Stimulated activated CD4-positive, alpha-beta T cell treated with anti-CD3 and anti-CD28 coated beads, TNF-alpha, amount 100 ng/mL, for 4 hours (primary cell): ENCODE data around the gene KLK1.
"Not testable (repeated sequence)": the region's sequence is repeated elsewhere in the genome, so short reads cannot be mapped to it uniquely, and the experiment has no call there.

Experiments
- DNase-seq, 3 experiments: peaks; one replicate each; pipeline ENCODE4 v3.0.0-alpha.2; 2020; ENCODE audit warnings: low read depth in 3 of 3

KLK1 gene

GRCh38 chr19:50817941-50818858 lies 5.4 kb downstream of the KLK1 start:
- DNase-seq, result no peak

GRCh38 chr19:50815439-50815838 lies 8.1 kb downstream of the KLK1 start:
- no peak for DNase-seq

- DNase-seq, result no peak
Observed at GRCh38 chr19:50814883-50815282, 8.7 kb downstream of the KLK1 start.

GRCh38 chr19:50812474-50812873 lies 11.1 kb downstream of the KLK1 start:
- DNase-seq, result no peak

GRCh38 chr19:50811622-50812238 lies 11.9 kb downstream of the KLK1 start:
- DNase-seq, result not testable (repeated sequence)

GRCh38 chr19:50808856-50809255 lies 14.7 kb downstream of the KLK1 start:
- no peak for DNase-seq

GRCh38 chr19:50804420-50805272 lies 18.9 kb downstream of the KLK1 start:
- peak; percentile 96 to 98 (median 96) for DNase-seq

- DNase-seq, result peak in 1 of 3 experiments; percentile 24
Observed at GRCh38 chr19:50803633-50804419, 19.8 kb downstream of the KLK1 start.

- DNase-seq, result no peak
Observed at GRCh38 chr19:50801107-50801506, 22.5 kb downstream of the KLK1 start.

- no peak for DNase-seq
Observed at GRCh38 chr19:50799547-50799851, 24.1 kb downstream of the KLK1 start.

GRCh38 chr19:50798659-50799546 lies 24.7 kb downstream of the KLK1 start:
- no peak for DNase-seq

GRCh38 chr19:50797781-50798658 lies 25.6 kb downstream of the KLK1 start:
- DNase-seq, result no peak

- no peak for DNase-seq
Observed at GRCh38 chr19:50797429-50797780, 26.2 kb downstream of the KLK1 start.

- no peak for DNase-seq
Observed at GRCh38 chr19:50796634-50797428, 26.8 kb downstream of the KLK1 start.

GRCh38 chr19:50796128-50796633 lies 27.4 kb downstream of the KLK1 start:
- DNase-seq, result no peak

- no peak for DNase-seq
Observed at GRCh38 chr19:50795664-50796073, 27.9 kb downstream of the KLK1 start.

GRCh38 chr19:50794876-50795663 lies 28.5 kb downstream of the KLK1 start:
- DNase-seq, result no peak
